Effector memory CD8-positive, alpha-beta T cell (primary cell): ENCODE data around the gene FOXP4.
"Not testable (repeated sequence)": the region's sequence is repeated elsewhere in the genome, so short reads cannot be mapped to it uniquely, and the experiment has no call there.

Source experiments
- ATAC-seq: fragments of 150-1000 bp; cut with Tn5 transposase; replicated peaks from 2 replicates; pipeline ENCODE4 v1.10.0; 2021; ENCODE audit warnings: mild to moderate bottlenecking, moderate library complexity
- DNase-seq, 3 experiments: peaks; one replicate each; pipeline ENCODE4 v3.0.0; 2021
- H3K27ac Mint-ChIP-seq, 2 donors: one replicate each; pipeline ENCODE4 v1.8.0; 2022; ENCODE audit warnings: mild to moderate bottlenecking in 2 of 2, mixed read lengths in 2 of 2, moderate library complexity in 2 of 2
- H3K27me3 Mint-ChIP-seq, 2 donors: one replicate each; pipeline ENCODE4 v1.8.0; 2022; ENCODE audit warnings: mixed read lengths in 2 of 2
- H3K36me3 Mint-ChIP-seq: one replicate; pipeline ENCODE4 v1.8.0; 2022; ENCODE audit warnings: mild to moderate bottlenecking, moderate library complexity, mixed read lengths; ENCODE audit not compliant: insufficient read depth
- H3K4me1 Mint-ChIP-seq, 2 donors: one replicate each; pipeline ENCODE4 v1.8.0; 2022; ENCODE audit warnings: low read depth in 2 of 2, mixed read lengths in 2 of 2
- H3K4me3 Mint-ChIP-seq, 2 donors: one replicate each; pipeline ENCODE4 v1.8.0; 2022; ENCODE audit warnings: mild to moderate bottlenecking in 2 of 2, mixed read lengths in 2 of 2, moderate library complexity in 2 of 2
- H3K9me3 Mint-ChIP-seq, 2 donors: one replicate each; pipeline ENCODE4 v1.8.0; 2022; ENCODE audit warnings: mixed read lengths in 2 of 2

Gene FOXP4

GRCh38 chr6:41600499-41601247 is 54.5 kb downstream of the FOXP4 start:
- no peak for ATAC-seq
- H3K27me3 Mint-ChIP-seq: peaks cover 6 to 16% of the 10 kb centered on the region in 2 donors
- peaks cover 14% of the 10 kb centered on the region for H3K36me3 Mint-ChIP-seq
- no peak overlapping the region for H3K27ac Mint-ChIP-seq
- no peak for DNase-seq
- no peaks in the 10 kb centered on the region for H3K9me3 Mint-ChIP-seq
- H3K4me1 Mint-ChIP-seq: peaks cover 4 to 7% of the 10 kb centered on the region in 2 donors
- no peak overlapping the region for H3K4me3 Mint-ChIP-seq

- Mint-ChIP-seq H3K27ac (no peak overlapping the region), H3K9me3 (no peaks in the 10 kb centered on the region), H3K4me3 (no peak overlapping the region), H3K27me3 (peaks cover 12 to 21% of the 10 kb centered on the region in 2 donors), H3K36me3 (peaks cover 15% of the 10 kb centered on the region), H3K4me1 (peaks cover 4 to 7% of the 10 kb centered on the region in 2 donors)
- ATAC-seq (no peak), DNase-seq (no peak)
Observed at GRCh38 chr6:41601248-41601549, 55.0 kb downstream of the FOXP4 start.

GRCh38 chr6:41602422-41602743 is 56.2 kb downstream of the FOXP4 start:
- Mint-ChIP-seq H3K27me3 (peaks cover 17 to 23% of the 10 kb centered on the region in 2 donors), H3K36me3 (peaks cover 15% of the 10 kb centered on the region), H3K27ac (no peak overlapping the region), H3K9me3 (no peaks in the 10 kb centered on the region), H3K4me1 (peaks cover 4 to 7% of the 10 kb centered on the region in 2 donors), H3K4me3 (no peak overlapping the region)
- no peak for DNase-seq
- no peak for ATAC-seq

GRCh38 chr6:41602864-41603608 is 56.9 kb downstream of the FOXP4 start:
- Mint-ChIP-seq H3K4me1 (peaks cover 4 to 7% of the 10 kb centered on the region in 2 donors), H3K9me3 (no peaks in the 10 kb centered on the region), H3K27me3 (peaks cover 17 to 23% of the 10 kb centered on the region in 2 donors), H3K36me3 (peaks cover 12% of the 10 kb centered on the region), H3K27ac (no peak overlapping the region), H3K4me3 (no peak overlapping the region)
- ATAC-seq: peak; percentile 85
- DNase-seq: peak; percentile 68 to 71 (median 71)

GRCh38 chr6:41604006-41604405 is 57.8 kb downstream of the FOXP4 start:
- H3K27me3 Mint-ChIP-seq: peaks cover 17 to 23% of the 10 kb centered on the region in 2 donors
- DNase-seq (no peak), ATAC-seq (no peak)
- H3K4me3 Mint-ChIP-seq: no peak overlapping the region
- H3K4me1 Mint-ChIP-seq: peaks cover 6 to 7% of the 10 kb centered on the region in 2 donors
- no peak overlapping the region for H3K27ac Mint-ChIP-seq
- peaks cover 10% of the 10 kb centered on the region for H3K36me3 Mint-ChIP-seq
- no peaks in the 10 kb centered on the region for H3K9me3 Mint-ChIP-seq

- Mint-ChIP-seq H3K4me3 (no peak overlapping the region), H3K27me3 (peaks cover 20 to 23% of the 10 kb centered on the region in 2 donors), H3K27ac (no peak overlapping the region), H3K4me1 (peaks cover 7 to 8% of the 10 kb centered on the region in 2 donors), H3K9me3 (no peaks in the 10 kb centered on the region), H3K36me3 (peaks cover 6% of the 10 kb centered on the region)
- no peak for ATAC-seq
- no peak for DNase-seq
Observed at GRCh38 chr6:41605649-41606048, 59.5 kb downstream of the FOXP4 start.

- H3K4me3 Mint-ChIP-seq: no peak overlapping the region
- ATAC-seq (no peak), DNase-seq (no peak)
- no peaks in the 10 kb centered on the region for H3K9me3 Mint-ChIP-seq
- H3K27ac Mint-ChIP-seq: no peak overlapping the region
- peaks cover 4 to 8% of the 10 kb centered on the region in 2 donors for H3K4me1 Mint-ChIP-seq
- peaks cover 3% of the 10 kb centered on the region for H3K36me3 Mint-ChIP-seq
- peaks cover 23 to 24% of the 10 kb centered on the region in 2 donors for H3K27me3 Mint-ChIP-seq
Observed at GRCh38 chr6:41607036-41607435, 60.9 kb downstream of the FOXP4 start.

- ATAC-seq (no peak), DNase-seq (no peak)
- Mint-ChIP-seq H3K4me1 (peaks cover 3 to 8% of the 10 kb centered on the region in 2 donors), H3K27me3 (peaks cover 23 to 24% of the 10 kb centered on the region in 2 donors), H3K36me3 (peaks cover 3% of the 10 kb centered on the region), H3K4me3 (no peak overlapping the region), H3K9me3 (no peaks in the 10 kb centered on the region), H3K27ac (no peak overlapping the region)
Observed at GRCh38 chr6:41607736-41608135, 61.6 kb downstream of the FOXP4 start.

GRCh38 chr6:41608443-41609151 is 62.4 kb downstream of the FOXP4 start:
- ATAC-seq: no peak
- no peak overlapping the region for H3K27ac Mint-ChIP-seq
- no peak overlapping the region for H3K4me3 Mint-ChIP-seq
- H3K36me3 Mint-ChIP-seq: peaks cover 3% of the 10 kb centered on the region
- no peak for DNase-seq
- H3K9me3 Mint-ChIP-seq: no peaks in the 10 kb centered on the region
- H3K27me3 Mint-ChIP-seq: peaks cover 21 to 29% of the 10 kb centered on the region in 2 donors
- peaks cover 0 to 4% of the 10 kb centered on the region in 2 donors for H3K4me1 Mint-ChIP-seq

- Mint-ChIP-seq H3K4me1 (no peaks in the 10 kb centered on the region), H3K27ac (no peak overlapping the region), H3K36me3 (no peaks in the 10 kb centered on the region), H3K27me3 (peaks cover 9 to 27% of the 10 kb centered on the region in 2 donors), H3K9me3 (no peaks in the 10 kb centered on the region), H3K4me3 (no peak overlapping the region)
- DNase-seq (no peak), ATAC-seq (no peak)
Observed at GRCh38 chr6:41614715-41615114, 68.5 kb downstream of the FOXP4 start.

GRCh38 chr6:41615311-41615710 is 69.1 kb downstream of the FOXP4 start:
- Mint-ChIP-seq H3K4me3 (no peak overlapping the region), H3K9me3 (no peaks in the 10 kb centered on the region), H3K27ac (no peak overlapping the region), H3K36me3 (no peaks in the 10 kb centered on the region), H3K4me1 (no peaks in the 10 kb centered on the region), H3K27me3 (peaks cover 11 to 30% of the 10 kb centered on the region in 2 donors)
- ATAC-seq (no peak), DNase-seq (no peak)

- no peak for DNase-seq
- ATAC-seq: no peak
- Mint-ChIP-seq H3K4me1 (no peaks in the 10 kb centered on the region), H3K36me3 (no peaks in the 10 kb centered on the region), H3K27ac (no peak overlapping the region), H3K4me3 (no peak overlapping the region), H3K9me3 (peaks cover 2 to 7% of the 10 kb centered on the region in 2 donors), H3K27me3 (peaks cover 35 to 44% of the 10 kb centered on the region in 2 donors)
Observed at GRCh38 chr6:41618598-41618997, 72.4 kb downstream of the FOXP4 start.

- not testable (repeated sequence) for ATAC-seq, H3K9me3 Mint-ChIP-seq, H3K27ac Mint-ChIP-seq, H3K4me1 Mint-ChIP-seq, DNase-seq, H3K4me3 Mint-ChIP-seq, H3K36me3 Mint-ChIP-seq
- peaks cover 32 to 49% of the 10 kb centered on the region in 2 donors for H3K27me3 Mint-ChIP-seq
Observed at GRCh38 chr6:41619193-41619592, 73.0 kb downstream of the FOXP4 start.
